ENCODE measurements around the gene GPC6.
A peak's percentile ranks its signal among the peaks of the same experiment; 100 is the strongest.

Gene GPC6

GRCh38 chr13:94119360-94119936 lies 892.8 kb downstream of the GPC6 start:
- Mint-ChIP-seq H3K4me3 (no peak overlapping the region), H3K4me1 (no peaks in the 10 kb centered on the region), H3K27me3 (peaks cover 5% of the 10 kb centered on the region), H3K9me3 (no peaks in the 10 kb centered on the region), H3K27ac (no peak overlapping the region)
- ATAC-seq: no peak
- no peak for DNase-seq

DNA sequence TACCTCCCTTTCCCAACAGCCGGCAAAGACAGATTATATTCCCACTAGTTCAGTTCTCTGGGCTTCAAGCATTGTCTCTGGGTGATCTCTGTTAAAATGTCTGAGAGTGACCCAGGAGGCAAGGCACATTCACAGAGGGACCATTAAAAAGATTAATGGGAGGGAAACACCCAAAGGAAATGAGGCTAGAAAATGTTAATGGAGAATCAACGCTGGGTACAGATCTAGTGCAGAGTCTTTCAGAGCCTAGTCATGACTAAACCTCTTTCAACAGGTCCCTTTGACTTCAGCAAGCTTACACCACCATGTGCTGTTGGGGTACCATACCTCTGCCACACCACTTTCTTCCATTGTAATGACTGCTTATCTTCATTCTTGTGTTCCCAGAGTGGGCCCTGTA lies 894.3 kb downstream of the GPC6 start:
- DNase-seq (no peak), ATAC-seq (no peak)
- Mint-ChIP-seq H3K4me3 (no peak overlapping the region), H3K9me3 (no peaks in the 10 kb centered on the region), H3K27me3 (peaks cover 7% of the 10 kb centered on the region), H3K27ac (no peak overlapping the region), H3K4me1 (no peaks in the 10 kb centered on the region)

- Mint-ChIP-seq H3K27me3 (peaks cover 7% of the 10 kb centered on the region), H3K4me1 (no peaks in the 10 kb centered on the region), H3K9me3 (no peaks in the 10 kb centered on the region), H3K4me3 (no peak overlapping the region), H3K27ac (no peak overlapping the region)
- no peak for ATAC-seq
- no peak for DNase-seq
Measured at GRCh38 chr13:94121686-94122085, 895.1 kb downstream of the GPC6 start.

- ATAC-seq (no peak), DNase-seq (no peak)
- no peak overlapping the region for H3K27ac Mint-ChIP-seq
- H3K9me3 Mint-ChIP-seq: no peaks in the 10 kb centered on the region
- H3K4me1 Mint-ChIP-seq: no peaks in the 10 kb centered on the region
- H3K4me3 Mint-ChIP-seq: no peak overlapping the region
- H3K27me3 Mint-ChIP-seq: peaks cover 7% of the 10 kb centered on the region
Measured at GRCh38 chr13:94122300-94122915, 895.8 kb downstream of the GPC6 start.

DNA sequence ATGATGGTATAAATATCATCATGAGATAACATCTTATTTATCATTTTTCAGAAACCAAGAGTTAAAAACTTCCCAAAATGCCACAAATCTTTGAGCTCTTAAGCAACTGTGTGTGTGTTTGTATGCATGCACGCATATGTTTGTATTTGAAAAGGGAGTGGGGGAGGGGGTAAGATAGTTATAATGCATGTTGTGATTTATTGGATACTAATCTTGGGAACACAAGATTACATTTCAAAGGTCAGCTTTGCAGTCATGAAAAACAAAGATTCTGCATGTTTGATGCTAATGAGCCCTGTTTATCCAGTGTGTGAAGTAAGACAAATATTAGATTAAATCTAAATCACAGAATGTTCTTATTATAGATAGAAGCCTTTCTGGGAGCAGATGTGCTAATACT lies 897.0 kb downstream of the GPC6 start:
- Mint-ChIP-seq H3K27me3 (peaks cover 7% of the 10 kb centered on the region), H3K4me3 (no peak overlapping the region), H3K4me1 (no peaks in the 10 kb centered on the region), H3K9me3 (no peaks in the 10 kb centered on the region), H3K27ac (no peak overlapping the region)
- DNase-seq: no peak
- no peak for ATAC-seq

DNA sequence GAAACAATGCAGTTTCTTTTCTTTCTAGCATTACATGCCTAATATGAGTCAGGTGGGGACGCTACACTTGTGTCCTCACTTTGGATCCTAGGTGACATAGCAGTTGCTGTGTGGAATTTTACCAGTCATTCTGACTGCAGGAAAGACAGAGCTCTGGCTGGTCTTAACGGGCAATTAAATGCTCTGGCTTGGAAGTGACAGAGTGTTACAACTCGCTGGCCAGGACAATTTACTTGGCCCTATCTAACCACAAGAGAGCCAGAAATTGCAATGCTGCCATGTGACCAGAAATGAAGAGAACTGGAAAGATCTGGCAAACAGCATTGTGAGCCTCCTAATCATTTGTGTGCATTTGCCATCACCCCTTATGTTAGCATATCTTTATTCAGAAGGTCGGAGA lies 901.8 kb downstream of the GPC6 start:
- peak overlapping the region in 1 of 2 donors; percentile 16 for H3K27ac Mint-ChIP-seq
- no peaks in the 10 kb centered on the region for H3K9me3 Mint-ChIP-seq
- H3K4me3 Mint-ChIP-seq: no peak overlapping the region
- peaks cover 7% of the 10 kb centered on the region for H3K27me3 Mint-ChIP-seq
- peaks cover 7% of the 10 kb centered on the region for H3K4me1 Mint-ChIP-seq
- ATAC-seq (no peak), DNase-seq (no peak)

- H3K9me3 Mint-ChIP-seq: no peaks in the 10 kb centered on the region
- H3K4me3 Mint-ChIP-seq: peak overlapping the region in 1 of 2 donors; percentile 9
- H3K4me1 Mint-ChIP-seq: peaks cover 7% of the 10 kb centered on the region
- peaks cover 1% of the 10 kb centered on the region for H3K27me3 Mint-ChIP-seq
- DNase-seq: no peak
- peak; percentile 84 for ATAC-seq
- peak overlapping the region in 1 of 2 donors; percentile 70 for H3K27ac Mint-ChIP-seq
Measured at GRCh38 chr13:94129490-94129894, 902.9 kb downstream of the GPC6 start.

DNA sequence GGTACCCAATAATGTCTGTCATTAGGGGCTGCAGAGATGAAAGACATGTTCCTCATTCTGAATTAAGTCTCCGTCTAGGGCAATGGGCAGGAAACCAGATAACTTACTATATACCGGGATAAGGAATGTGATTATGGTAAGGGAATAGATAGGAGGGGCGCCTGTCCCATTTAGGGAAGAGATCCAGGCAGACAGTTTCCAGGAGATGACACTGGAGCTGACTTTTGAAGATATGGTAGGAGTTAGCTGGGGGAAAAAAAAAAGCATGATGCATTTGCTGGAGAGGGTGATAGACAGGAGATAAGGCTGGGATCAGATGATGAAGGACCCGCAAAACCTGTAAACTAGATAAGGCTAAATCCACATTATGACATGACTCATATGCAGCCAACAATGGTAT lies 912.2 kb downstream of the GPC6 start:
- no peak for DNase-seq
- no peak for ATAC-seq
- Mint-ChIP-seq H3K4me1 (no peaks in the 10 kb centered on the region), H3K9me3 (no peaks in the 10 kb centered on the region), H3K27ac (no peak overlapping the region), H3K4me3 (no peak overlapping the region), H3K27me3 (no peaks in the 10 kb centered on the region)

DNA sequence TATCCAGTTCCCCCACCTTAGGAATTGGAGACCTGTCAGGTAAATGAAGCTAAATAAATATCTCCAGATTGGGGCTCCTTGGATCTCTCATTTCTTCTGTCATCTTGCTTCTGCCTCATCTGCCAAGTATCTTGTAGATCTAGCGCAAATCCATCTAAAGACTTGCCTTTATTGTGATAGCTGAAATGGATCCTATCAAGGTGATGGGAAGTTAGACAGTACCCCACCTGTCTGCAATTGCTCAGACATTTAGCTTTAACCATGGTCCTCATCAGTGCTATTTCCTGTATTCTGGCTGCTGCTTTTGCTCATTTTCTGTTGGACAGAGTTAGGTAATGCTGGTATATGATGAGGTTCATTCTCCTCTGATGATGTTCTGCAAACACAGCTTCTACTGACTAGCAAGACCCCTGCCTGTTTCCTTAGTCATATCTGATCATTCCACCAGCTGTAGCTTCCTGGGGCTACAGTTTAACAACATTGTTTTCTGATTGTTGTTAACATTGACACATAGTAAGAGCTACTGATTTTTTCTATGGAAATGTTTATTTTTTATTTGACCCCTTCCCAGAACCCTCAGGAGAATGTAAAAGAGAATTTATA lies 912.9 kb downstream of the GPC6 start:
- no peak overlapping the region for H3K4me3 Mint-ChIP-seq
- no peaks in the 10 kb centered on the region for H3K4me1 Mint-ChIP-seq
- DNase-seq: no peak
- ATAC-seq: no peak
- H3K27ac Mint-ChIP-seq: no peak overlapping the region
- no peaks in the 10 kb centered on the region for H3K9me3 Mint-ChIP-seq
- H3K27me3 Mint-ChIP-seq: no peaks in the 10 kb centered on the region

GRCh38 chr13:94140027-94140426 lies 913.4 kb downstream of the GPC6 start:
- H3K9me3 Mint-ChIP-seq: no peaks in the 10 kb centered on the region
- no peak overlapping the region for H3K27ac Mint-ChIP-seq
- ATAC-seq (no peak), DNase-seq (no peak)
- no peak overlapping the region for H3K4me3 Mint-ChIP-seq
- no peaks in the 10 kb centered on the region for H3K27me3 Mint-ChIP-seq
- no peaks in the 10 kb centered on the region for H3K4me1 Mint-ChIP-seq

DNA sequence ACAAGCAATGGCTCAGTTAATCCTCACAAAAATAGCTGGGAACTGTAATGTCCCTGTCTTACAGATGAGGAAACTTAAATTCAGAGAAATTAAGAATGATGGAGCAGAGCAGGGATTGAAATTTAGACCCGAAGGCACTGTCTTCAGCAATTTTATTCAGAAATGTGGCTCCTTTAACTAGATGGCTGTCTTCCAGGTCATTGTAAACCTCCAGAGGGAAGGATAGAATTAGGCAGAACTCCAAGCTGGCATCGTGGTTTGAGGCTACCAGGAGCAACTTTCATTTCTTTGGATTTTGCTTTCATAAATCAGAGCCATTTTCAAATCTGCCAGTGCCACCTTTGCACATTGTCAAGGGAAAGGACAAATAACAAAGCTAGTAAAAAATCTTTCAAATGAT lies 913.9 kb downstream of the GPC6 start:
- Mint-ChIP-seq H3K27ac (no peak overlapping the region), H3K9me3 (no peaks in the 10 kb centered on the region), H3K4me1 (no peaks in the 10 kb centered on the region), H3K27me3 (no peaks in the 10 kb centered on the region), H3K4me3 (no peak overlapping the region)
- DNase-seq (no peak), ATAC-seq (no peak)

- ATAC-seq (no peak), DNase-seq (no peak)
- no peak overlapping the region for H3K27ac Mint-ChIP-seq
- no peaks in the 10 kb centered on the region for H3K27me3 Mint-ChIP-seq
- H3K4me1 Mint-ChIP-seq: no peaks in the 10 kb centered on the region
- no peaks in the 10 kb centered on the region for H3K9me3 Mint-ChIP-seq
- H3K4me3 Mint-ChIP-seq: no peak overlapping the region
Measured at GRCh38 chr13:94143624-94144350, 917.2 kb downstream of the GPC6 start.

- H3K27ac Mint-ChIP-seq: no peak overlapping the region
- ATAC-seq (no peak), DNase-seq (no peak)
- H3K4me1 Mint-ChIP-seq: no peaks in the 10 kb centered on the region
- H3K4me3 Mint-ChIP-seq: no peak overlapping the region
- H3K27me3 Mint-ChIP-seq: peaks cover 11% of the 10 kb centered on the region
- no peaks in the 10 kb centered on the region for H3K9me3 Mint-ChIP-seq
Measured at GRCh38 chr13:94145966-94146365, 919.4 kb downstream of the GPC6 start.

DNA sequence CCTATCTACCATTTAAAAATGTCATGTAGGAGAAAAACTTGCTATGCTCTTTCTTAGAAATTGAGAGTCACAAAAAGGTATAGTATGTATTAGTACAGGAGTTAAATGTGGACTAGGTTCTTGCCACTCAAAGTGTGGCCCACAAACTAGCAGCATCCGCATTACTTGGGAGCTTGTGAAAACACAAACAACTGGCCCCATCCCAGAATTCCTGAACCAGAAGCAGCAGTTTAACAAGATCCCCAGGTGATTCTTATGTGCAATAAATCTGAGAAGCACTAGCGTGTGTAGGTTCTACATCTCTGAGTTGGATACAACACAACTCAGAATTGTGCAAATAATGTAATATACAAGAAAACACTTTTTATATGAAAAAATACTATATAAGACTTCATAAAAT lies 927.0 kb downstream of the GPC6 start:
- Mint-ChIP-seq H3K27me3 (peaks cover 11% of the 10 kb centered on the region), H3K27ac (no peak overlapping the region), H3K4me1 (no peaks in the 10 kb centered on the region), H3K4me3 (no peak overlapping the region), H3K9me3 (peaks cover 5 to 11% of the 10 kb centered on the region in 2 donors)
- ATAC-seq: no peak
- no peak for DNase-seq

GRCh38 chr13:94154367-94154766 lies 927.8 kb downstream of the GPC6 start:
- DNase-seq (no peak), ATAC-seq (no peak)
- H3K9me3 Mint-ChIP-seq: peaks cover 5 to 19% of the 10 kb centered on the region in 2 donors
- H3K27ac Mint-ChIP-seq: no peak overlapping the region
- H3K4me3 Mint-ChIP-seq: no peak overlapping the region
- peaks cover 11% of the 10 kb centered on the region for H3K27me3 Mint-ChIP-seq
- no peaks in the 10 kb centered on the region for H3K4me1 Mint-ChIP-seq

DNA sequence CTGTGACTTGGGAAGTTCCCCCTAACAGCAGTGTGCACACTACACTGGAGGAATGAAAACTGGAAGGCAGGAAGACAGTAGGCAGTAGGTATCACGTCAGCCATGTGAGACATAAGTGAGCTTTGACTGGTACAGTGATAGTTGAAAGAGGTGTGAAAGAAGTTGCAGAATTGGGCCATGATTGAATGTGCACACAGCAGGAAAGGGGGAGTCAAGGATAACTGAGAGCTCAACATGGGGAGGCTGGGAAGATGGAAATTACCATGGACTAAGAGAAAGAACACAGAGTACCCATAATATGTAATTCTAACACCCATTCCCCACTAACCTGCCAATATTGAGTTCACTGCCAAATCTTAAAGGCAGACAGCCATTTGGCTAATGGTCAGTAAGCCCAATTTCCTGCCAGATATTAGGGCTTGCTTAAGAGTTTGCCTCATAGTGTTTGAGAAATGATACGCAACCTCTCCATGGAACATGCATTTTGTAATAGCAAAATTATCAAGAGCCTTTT lies 931.2 kb downstream of the GPC6 start:
- Mint-ChIP-seq H3K4me3 (no peak overlapping the region), H3K9me3 (peaks cover 10 to 31% of the 10 kb centered on the region in 2 donors), H3K4me1 (no peaks in the 10 kb centered on the region), H3K27ac (no peak overlapping the region), H3K27me3 (no peaks in the 10 kb centered on the region)
- no peak for DNase-seq
- no peak for ATAC-seq

All from stimulated activated naive CD8-positive, alpha-beta T cell treated with anti-CD3 and anti-CD28 coated beads, Interleukin-15, amount 100 ng/mL, for 72 hours (primary cell).